GM18870 (cell line): ENCODE results near the gene MARCHF7.
"Not testable (repeated sequence)": the region's sequence is repeated elsewhere in the genome, so short reads cannot be mapped to it uniquely, and the experiment has no call there.

Experiments
- ATAC-seq: cut with Tn5 transposase; IDR thresholded peaks from one replicate; pipeline ENCODE4 v1.9.1; 2021; ENCODE audit warnings: moderate library complexity; ENCODE audit not compliant: unreplicated experiment

The MARCHF7 gene, protein sequence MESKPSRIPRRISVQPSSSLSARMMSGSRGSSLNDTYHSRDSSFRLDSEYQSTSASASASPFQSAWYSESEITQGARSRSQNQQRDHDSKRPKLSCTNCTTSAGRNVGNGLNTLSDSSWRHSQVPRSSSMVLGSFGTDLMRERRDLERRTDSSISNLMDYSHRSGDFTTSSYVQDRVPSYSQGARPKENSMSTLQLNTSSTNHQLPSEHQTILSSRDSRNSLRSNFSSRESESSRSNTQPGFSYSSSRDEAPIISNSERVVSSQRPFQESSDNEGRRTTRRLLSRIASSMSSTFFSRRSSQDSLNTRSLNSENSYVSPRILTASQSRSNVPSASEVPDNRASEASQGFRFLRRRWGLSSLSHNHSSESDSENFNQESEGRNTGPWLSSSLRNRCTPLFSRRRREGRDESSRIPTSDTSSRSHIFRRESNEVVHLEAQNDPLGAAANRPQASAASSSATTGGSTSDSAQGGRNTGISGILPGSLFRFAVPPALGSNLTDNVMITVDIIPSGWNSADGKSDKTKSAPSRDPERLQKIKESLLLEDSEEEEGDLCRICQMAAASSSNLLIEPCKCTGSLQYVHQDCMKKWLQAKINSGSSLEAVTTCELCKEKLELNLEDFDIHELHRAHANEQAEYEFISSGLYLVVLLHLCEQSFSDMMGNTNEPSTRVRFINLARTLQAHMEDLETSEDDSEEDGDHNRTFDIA

GRCh38 chr2:159712143-159712928, at the start of gene MARCHF7:
Gene MARCHF7 (plus strand): TSS chr2:159712506. CDS start chr2:159729023, 16,517 bp downstream.
- ATAC-seq = peak; percentile 85

GRCh38 chr2:159667423-159667822, 44.9 kb upstream of the MARCHF7 start:
- ATAC-seq = not testable (repeated sequence)

DNA sequence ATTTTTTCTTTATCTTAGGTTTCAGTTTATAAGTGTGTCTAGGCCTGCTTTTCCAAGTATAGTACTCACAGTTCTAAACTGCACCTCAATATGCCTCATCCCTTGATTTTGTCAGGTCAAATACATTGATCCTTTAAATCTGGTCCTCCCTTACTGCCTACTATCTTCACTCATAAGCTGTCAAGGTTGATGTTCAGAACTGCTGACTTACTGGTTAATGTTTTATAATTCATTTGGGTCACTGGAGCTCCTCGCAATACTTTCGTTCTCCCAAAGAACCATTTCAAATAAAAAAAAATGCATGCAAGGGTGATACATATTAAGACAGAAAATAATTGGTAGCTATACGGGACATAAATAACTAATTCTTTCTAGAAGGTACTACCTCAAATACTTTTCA, 41.3 kb upstream of the MARCHF7 start:
- no peak for ATAC-seq

GRCh38 chr2:159677654-159678053, 34.7 kb upstream of the MARCHF7 start:
- ATAC-seq = no peak

- no peak for ATAC-seq
Measured at GRCh38 chr2:159680692-159681091, 31.6 kb upstream of the MARCHF7 start.

- no peak for ATAC-seq
Measured at GRCh38 chr2:159683817-159684216, 28.5 kb upstream of the MARCHF7 start.

DNA sequence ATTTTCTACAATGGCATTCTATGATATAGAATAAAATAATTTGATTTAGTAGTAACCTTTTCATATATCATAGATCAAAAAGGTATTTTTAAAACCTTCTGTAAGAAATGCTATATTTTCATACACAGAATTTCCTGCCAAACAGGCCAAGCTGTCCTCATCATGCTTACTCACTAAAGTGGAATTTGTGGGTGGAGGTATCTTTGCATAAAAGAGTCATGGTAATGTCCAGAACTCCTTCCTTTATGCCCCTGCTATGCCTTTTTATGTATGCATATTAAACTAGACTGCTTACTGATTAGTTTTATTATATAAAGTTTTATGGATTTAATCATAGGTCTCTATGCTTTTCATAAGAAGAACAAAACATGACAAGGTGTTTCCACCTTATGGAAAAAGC, 27.5 kb upstream of the MARCHF7 start:
- ATAC-seq = no peak

DNA sequence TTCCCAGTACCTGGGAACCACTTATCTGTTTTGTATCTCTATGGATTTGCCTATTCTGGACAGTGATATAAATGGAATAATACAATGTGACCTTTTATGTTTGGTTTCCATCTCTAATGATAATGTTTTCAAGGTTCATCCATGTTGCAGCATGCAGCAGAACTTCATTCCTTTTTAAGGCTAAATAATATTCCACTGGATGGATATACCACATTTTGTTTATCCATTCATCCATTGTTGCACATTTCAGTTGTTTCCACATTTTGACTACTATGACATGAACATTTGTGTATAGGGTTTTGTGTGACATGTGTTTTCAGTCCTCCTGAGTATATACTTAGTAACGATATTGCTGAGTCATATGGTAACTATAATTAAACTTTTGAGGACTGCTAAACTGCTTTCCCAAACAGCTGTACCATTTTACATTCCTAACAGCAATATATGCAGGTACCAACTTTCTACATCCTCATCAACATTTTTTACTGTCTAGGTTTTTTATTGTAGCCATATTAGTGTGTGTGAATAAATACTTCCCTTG, 17.7 kb upstream of the MARCHF7 start:
- ATAC-seq = no peak

GRCh38 chr2:159695795-159696448, 16.4 kb upstream of the MARCHF7 start:
- no peak for ATAC-seq

DNA sequence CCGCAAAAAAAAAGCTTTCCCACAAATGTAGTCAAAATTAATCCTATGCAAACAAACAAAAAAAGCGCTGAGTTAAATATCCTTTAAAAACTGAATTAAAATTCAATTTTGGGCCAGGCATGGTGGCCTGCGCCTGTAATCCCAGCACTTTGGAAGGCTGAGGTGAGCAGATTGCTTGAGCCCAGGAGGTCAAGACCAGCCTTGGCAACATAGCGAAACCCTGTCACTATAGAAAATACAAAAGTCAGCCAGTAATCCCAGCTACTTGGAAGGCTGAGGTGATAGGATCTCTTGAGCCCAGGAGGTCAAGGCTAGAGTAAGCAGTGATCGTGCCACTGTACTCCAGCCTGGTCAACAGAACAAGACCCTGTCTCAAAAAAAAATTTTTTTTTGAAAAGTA, 8.8 kb upstream of the MARCHF7 start:
- ATAC-seq = no peak

DNA sequence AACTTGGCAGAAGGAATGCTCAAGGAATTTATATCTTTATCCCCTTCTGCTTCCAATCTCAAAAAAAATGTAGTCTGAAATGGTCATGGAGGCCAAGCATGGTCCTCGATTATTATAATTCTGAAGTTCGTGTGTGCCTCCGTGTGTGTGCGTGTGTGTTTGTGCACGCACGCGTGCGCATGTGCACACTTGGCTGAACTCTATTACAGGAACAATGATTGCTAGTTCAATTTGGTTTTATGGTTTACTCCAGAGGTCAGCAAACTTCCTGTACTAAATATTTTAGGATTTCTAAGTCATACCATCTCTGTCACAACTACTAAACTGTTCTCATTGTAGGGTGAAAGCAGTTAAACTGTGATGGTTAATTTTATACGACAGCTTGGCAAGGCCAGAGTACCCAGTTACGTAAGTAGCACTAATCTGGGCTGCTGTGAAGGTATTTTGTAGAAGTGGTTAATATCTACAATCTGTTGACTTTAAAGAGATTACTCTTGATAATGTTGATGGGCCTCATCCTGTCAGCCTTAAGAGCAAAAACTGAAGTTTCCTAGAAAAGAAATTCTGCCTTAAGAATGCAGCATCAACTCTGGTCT, 5.8 kb upstream of the MARCHF7 start:
- ATAC-seq = no peak

DNA sequence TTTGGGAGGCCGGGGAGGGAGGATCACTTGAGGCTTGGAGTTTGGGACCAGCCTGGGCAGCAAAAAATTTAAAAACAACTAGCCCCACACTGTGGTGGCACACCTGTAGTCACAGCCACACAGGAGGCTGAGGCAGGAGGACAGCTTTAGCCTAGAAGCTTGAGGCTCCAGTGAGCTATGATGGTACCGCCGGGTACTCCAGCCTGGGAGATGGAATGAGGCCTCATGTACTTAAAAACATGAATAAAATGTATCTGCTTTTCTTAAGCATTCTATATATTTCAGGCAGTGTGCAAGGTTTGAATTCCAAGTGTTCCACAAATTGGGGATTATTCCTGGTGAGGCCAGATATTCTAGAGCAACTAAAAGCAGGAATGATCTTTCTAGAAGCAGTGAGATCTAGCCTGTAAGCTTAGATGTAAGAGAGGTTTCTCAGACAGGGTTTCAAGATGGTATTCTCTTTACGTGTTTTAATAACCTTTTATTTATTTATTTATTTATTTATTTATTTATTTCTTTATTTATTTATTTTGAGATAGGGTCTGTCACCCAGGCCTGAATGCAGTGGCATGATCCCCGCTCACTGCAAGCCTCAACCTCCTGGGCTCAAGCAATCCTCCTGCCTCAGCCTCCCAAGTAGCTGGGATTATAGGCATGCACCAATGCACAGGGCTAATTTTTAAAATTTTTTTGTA, 4.1 kb upstream of the MARCHF7 start:
- ATAC-seq = no peak

DNA sequence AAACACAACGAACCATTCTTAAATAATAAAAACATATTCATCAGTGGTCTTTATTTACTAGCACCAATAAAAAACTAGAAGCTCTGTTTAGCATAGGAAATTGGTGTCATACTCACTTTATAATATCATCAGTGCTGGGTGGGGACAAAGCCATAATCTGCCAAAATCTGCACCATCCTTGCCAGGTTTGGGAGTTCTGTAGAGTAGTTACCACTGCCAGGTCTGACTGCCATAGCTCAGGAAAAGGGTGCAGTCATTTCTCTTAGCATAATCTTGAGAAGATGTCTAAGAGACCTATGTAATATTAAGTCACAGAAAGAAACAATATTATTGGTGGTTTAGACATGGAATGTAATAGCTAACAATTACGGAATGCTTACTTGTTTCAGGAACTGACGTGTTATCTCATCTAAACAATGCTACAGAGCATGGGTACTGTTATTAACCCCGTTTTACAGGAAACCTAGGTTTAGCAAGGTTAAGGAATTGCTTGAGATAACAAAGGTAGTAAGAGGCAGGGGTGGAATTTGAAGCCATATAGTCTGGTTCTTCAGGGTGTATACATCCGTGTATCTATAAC, 1.6 kb upstream of the MARCHF7 start:
- no peak for ATAC-seq

DNA sequence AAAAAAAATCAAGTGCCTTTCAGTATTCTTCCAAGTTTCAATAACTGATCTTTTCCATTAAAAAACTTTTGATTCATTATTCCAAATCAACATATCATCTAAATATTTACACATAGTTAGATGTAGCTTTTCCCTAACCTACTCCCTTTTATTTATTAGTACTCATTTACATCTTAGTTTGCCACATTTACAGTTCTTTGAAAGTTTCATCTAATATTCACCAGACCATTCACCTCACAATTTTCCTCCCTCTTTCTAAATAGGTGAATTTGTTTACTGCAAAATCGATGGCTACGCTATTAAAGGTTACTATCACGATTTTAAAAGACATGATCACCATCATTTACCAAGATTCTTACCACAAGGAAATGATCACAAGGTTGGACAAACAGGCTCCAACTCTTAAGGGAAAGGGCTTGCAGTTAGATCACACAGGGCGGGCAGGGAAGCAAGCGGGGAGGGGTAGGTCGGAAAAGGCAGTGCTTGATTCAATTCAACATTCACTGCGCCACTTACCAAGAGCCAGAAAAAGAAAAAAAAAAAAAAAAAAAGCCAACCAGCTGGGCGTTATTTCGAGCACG, 654 bp upstream of the MARCHF7 start:
- ATAC-seq = no peak

DNA sequence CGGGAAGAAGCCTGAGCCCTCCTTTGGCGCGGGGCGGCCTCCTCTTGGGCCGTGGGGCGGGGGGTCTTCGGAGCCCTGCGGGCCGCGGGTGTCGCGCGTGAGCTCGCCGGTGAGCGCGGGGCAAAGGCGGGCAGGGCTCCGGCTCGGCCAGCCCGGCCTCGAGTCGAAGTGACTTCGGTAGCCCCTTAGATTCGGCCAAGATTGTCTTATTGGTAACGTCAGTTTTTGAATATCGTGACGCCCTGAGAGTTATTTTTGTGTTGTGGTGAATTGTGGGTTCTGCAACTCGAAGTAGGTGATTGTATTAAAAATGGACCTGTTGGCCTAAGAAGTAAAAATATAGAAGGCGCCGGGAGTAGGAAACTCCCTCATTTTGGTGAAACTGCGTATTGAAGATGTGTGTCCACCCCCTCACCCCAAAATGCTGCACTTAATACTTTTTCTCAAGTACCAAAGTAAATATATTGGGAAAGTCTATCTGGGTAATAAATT, 669 bp downstream of the MARCHF7 start:
- ATAC-seq = no peak

DNA sequence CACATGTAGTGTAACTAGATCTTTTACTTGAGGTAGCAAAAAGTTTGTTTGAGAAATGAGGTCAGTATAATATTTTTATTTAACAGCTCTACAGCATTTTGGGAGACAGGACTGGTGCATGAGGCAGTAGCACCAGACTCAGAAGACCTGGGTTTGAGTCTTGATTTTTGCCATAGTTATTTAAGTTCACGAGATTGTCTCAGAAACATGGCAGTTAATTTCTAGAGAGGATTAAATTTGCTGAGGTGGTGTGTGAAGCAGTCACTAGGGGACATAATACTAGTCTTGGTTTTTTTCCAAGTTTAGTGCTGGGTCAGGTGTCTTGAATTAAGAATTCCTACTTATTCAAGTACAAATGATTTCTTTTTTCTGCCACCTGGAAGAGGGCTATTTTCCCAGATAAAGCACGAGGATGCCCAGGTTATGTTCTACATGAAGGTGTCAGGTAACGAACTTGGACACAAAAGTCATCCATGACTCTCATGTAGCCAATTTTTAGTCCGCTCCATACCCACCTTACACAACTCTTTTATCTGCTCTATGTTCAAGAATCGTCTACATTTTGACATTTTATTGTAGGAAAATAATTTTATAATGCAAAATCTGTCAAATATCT, 1.4 kb downstream of the MARCHF7 start:
- ATAC-seq = no peak

DNA sequence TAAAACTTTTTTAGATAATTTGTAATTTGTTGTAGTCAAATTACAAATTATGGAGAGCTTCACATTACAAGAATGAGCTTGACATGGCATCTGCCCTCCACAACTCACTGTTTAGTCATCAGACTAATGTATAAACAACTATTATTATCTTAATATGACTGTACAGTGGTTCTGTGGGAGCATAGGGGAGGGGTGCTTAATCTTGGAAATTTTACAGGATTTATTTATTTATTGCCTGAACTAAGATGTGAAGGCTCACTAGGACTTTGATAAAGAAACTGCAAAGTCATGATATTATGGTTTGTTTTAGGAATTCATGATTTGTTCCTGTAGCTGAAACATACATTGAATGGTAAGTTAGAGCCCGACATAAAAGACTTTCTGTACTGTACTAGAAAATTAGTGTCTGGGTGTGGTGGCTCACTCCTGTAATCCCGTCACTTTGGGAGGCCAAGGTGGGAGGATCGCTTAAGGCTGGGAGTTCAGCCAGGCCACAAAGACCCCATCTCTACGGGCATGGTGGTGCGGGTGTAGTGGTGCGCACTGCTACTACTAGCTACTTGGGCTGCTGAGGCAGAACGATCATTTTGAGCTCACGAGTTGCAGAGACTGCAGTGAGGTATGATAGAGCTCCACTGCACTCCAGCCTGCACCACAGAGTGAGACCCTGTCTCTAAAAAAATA, 2.1 kb downstream of the MARCHF7 start:
- ATAC-seq = no peak

- no peak for ATAC-seq
Measured at GRCh38 chr2:159715451-159715850, 3.1 kb downstream of the MARCHF7 start.
